Measurements from ENCODE around the gene KCNJ11.

KCNJ11 gene

DNA sequence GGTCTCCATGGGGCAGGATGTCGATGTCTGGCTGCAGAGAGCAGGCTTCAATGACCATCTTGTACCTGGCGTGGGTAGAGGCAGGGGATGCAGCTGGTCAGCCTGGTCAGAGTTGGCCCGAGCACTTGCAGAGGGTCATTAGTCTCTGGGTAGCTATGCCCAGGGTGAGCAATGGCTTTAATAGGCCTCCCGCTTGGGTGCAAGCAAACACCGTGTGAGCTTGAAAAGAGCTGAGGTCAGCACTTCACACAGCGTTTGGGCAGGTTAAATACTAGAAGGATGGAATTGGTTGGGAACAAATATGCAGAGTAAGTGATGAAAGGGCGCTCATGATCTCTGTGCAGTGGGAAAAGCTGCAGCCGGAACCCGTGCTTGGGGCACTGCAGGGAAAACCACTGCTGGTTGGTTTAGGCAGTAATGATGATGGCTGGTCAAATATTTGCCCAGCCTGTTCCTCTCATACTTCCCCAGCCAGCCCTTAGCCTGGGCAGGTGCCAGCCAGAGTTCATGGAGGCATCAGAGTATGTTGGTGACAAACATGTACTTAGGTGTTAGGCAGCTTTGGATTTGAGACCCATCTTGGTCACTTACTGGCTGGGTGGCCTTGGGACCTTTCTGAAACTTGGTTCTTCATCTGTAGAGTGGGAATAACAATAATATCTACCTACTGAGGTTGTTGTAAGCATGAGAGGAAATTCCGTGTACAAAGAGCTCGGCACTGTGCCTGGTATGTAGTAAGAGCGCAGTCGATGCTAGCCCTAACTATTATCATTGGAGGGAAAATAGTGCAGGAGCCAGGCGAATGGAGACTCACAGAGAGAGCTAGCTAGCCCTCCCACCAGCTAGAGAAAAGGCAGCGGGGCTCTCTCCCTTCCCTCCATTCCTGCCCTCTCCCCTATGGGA, 25.2 kb upstream of the KCNJ11 start:
- intact Hi-C loops (cut with DNase I; ENCODE audit: low total_unique reads), result no loop called here
- Histone ChIP-seq H3K27me3 (peaks cover 0 to 35% of the 10 kb centered on the region in 2 donors), H3K36me3 (no peaks in the 10 kb centered on the region), H3K27ac (no peak overlapping the region), H3K9me3 (no peaks in the 10 kb centered on the region), H3K4me3 (no peak overlapping the region), H3K4me1 (no peaks in the 10 kb centered on the region)
- TF ChIP-seq, protein P1, sequence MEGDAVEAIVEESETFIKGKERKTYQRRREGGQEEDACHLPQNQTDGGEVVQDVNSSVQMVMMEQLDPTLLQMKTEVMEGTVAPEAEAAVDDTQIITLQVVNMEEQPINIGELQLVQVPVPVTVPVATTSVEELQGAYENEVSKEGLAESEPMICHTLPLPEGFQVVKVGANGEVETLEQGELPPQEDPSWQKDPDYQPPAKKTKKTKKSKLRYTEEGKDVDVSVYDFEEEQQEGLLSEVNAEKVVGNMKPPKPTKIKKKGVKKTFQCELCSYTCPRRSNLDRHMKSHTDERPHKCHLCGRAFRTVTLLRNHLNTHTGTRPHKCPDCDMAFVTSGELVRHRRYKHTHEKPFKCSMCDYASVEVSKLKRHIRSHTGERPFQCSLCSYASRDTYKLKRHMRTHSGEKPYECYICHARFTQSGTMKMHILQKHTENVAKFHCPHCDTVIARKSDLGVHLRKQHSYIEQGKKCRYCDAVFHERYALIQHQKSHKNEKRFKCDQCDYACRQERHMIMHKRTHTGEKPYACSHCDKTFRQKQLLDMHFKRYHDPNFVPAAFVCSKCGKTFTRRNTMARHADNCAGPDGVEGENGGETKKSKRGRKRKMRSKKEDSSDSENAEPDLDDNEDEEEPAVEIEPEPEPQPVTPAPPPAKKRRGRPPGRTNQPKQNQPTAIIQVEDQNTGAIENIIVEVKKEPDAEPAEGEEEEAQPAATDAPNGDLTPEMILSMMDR (IDR thresholded peaks at IDR 0.05), result no peak
- DNase-seq, result no peak

DNA sequence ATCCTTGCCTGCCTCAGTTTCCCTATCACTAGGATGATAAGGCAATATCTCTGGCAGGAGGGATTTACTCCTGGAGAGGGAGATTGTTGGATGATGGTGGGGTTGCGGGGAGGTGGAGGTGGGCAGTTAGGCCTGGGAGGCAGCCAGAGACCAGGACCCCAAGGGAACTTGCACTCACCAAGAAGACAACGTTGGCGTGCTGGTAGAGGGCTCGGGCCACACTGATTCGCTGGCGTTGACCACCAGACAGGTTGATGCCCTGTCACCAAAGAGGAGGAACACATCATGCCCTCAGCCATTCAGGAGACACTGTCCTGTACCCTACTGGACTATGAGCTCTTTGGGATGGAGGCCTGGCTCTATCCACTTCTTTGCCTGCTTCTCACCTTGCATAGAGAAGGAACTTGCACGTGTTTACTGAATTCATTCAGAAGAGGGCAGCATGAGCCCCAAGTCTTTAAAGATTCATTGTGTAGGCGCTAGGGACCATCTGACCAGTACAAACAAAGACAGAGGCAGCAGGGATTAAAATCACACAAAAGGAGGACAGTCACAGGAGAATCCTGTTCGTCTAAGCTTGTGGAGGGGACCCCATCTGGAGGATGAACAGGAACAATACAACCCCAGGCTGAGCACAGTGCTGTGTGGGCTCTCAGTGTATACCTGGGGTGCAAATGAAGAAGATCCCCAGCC, 24.2 kb upstream of the KCNJ11 start:
- Histone ChIP-seq H3K9me3 (no peaks in the 10 kb centered on the region), H3K36me3 (no peaks in the 10 kb centered on the region), H3K4me1 (no peaks in the 10 kb centered on the region), H3K27ac (no peak overlapping the region), H3K27me3 (peaks cover 0 to 29% of the 10 kb centered on the region in 2 donors), H3K4me3 (no peak overlapping the region)
- TF ChIP-seq, protein P1 (IDR thresholded peaks at IDR 0.05), result no peak
- DNase-seq, result no peak
- intact Hi-C loops (cut with DNase I; ENCODE audit: low total_unique reads), result no loop called here

DNA sequence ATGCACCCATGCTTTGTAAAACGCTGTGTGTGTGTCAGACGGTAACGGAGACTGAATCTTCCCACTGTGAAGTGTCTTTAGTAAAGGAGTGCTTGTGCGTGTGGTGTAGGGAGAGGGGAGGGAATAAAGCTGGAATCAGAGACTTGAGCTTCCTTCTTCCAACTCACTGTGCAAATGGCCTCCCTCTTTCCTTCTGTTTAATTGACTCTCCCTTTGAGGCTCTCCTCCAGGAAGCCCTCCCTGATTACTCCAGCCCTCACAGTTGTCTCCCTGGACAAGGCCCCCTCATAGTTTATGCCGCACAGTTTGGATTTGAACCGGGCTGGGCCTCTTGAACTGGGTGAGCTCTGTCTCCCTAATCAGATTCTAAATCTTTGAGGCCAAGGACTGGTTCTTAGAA, 23.0 kb upstream of the KCNJ11 start:
- peaks cover 0 to 19% of the 10 kb centered on the region in 2 donors for H3K27me3 ChIP-seq
- intact Hi-C loops (cut with DNase I; ENCODE audit: low total_unique reads), result no loop called here
- no peak for DNase-seq
- H3K4me1 ChIP-seq, result peaks cover 0 to 6% (median 5%) of the 10 kb centered on the region in 4 donors
- H3K36me3 ChIP-seq, result no peaks in the 10 kb centered on the region
- H3K4me3 ChIP-seq, result no peak overlapping the region
- H3K27ac ChIP-seq, result no peak overlapping the region
- no peaks in the 10 kb centered on the region for H3K9me3 ChIP-seq
- TF ChIP-seq, protein P1 (IDR thresholded peaks at IDR 0.05), result no peak

DNA sequence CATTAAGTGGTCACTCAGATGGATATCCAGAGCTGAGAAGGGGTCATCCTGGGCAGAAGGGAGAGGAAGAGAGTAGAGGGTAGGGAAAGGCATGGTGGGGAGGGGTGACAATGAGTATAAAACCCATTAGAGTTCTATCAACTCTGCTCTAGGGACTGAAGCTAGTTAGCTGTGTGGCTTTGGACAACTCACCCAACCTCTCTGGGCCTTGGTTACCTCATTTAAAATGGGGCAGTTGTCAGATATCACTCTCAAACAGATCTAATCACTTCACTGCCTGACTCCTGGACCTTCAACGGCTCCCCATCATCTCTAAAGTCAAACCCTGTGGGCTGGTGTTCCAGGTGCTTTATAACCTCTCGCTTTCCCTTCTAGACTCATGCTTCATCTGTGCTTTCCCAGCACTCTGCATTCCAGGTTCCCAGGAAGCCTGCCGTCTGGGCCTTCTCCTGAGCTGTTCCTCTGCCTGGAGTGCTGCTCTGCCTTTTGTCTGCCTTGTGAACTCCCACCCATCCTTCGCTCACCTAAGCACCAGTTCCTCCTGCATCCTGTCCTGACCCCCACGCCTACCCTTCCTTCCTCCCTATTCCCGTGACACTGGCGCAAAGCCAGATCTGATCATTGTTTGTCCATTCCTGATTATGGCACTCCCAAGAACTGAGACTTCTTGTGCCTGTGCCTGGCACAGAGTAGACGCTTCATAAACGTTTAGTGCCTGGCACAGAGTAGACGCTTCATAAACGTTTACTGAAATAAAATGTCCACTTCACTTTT, 22.3 kb upstream of the KCNJ11 start:
- TF ChIP-seq, protein P1 (IDR thresholded peaks at IDR 0.05), result no peak
- no peak overlapping the region for H3K27ac ChIP-seq
- H3K4me1 ChIP-seq, result peaks cover 0 to 13% (median 11%) of the 10 kb centered on the region in 4 donors
- H3K27me3 ChIP-seq, result peaks cover 0 to 14% of the 10 kb centered on the region in 2 donors
- no peaks in the 10 kb centered on the region for H3K36me3 ChIP-seq
- no peaks in the 10 kb centered on the region for H3K9me3 ChIP-seq
- no peak overlapping the region for H3K4me3 ChIP-seq
- DNase-seq, result no peak
- intact Hi-C loops (cut with DNase I; ENCODE audit: low total_unique reads), result no loop called here

DNA sequence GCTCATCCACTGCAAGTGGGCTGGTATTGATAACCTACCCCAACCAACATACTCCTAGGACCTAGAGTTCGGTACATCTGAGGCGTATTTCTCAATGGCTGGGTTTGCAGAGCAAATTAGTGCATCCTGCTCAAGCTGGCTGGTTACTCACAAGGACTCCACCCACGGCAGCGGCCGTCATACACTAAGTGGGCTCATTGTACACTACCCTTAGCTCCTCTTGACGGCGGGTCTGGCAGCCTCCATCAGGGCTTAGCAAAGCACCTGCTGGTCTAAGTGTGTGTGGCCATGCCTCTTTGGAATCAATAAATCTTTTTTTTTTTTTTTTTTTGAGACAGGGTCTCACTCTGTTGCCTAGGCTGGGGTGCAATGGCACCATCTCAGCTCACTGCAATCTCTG, 20.2 kb upstream of the KCNJ11 start:
- no peak for DNase-seq
- no peaks in the 10 kb centered on the region for H3K9me3 ChIP-seq
- H3K4me1 ChIP-seq, result peaks cover 0 to 22% (median 19%) of the 10 kb centered on the region in 4 donors
- TF ChIP-seq, protein P1 (IDR thresholded peaks at IDR 0.05), result no peak
- peaks cover 0 to 4% of the 10 kb centered on the region in 2 donors for H3K27me3 ChIP-seq
- no peaks in the 10 kb centered on the region for H3K36me3 ChIP-seq
- H3K4me3 ChIP-seq, result no peak overlapping the region
- intact Hi-C loops (cut with DNase I; ENCODE audit: low total_unique reads), result no loop called here
- no peak overlapping the region for H3K27ac ChIP-seq

All from tibial artery (tissue), 4 donors.